WTC11 (cell line): Measurements from ENCODE around the gene FGB.

Experiments
- CREB1 ChIP-seq: sonication (generic); formaldehyde crosslinking; IDR thresholded peaks from 2 replicates; pipeline ENCODE4 v1.8.0; 2023; ENCODE audit warnings: mild to moderate bottlenecking, missing genetic modification reagents
- CREM ChIP-seq: sonication (generic); formaldehyde crosslinking; IDR thresholded peaks from 2 replicates; pipeline ENCODE4 v1.8.1; 2022; ENCODE audit warnings: mild to moderate bottlenecking, missing genetic modification reagents, moderate library complexity
- CTCF ChIP-seq: fragments of 200-600 bp; IDR thresholded peaks from 2 replicates; pipeline ENCODE4 v1.8.0; 2022; ENCODE audit warnings: antibody characterized with exemption
- E2F1 ChIP-seq: sonication (generic); formaldehyde crosslinking; IDR thresholded peaks from 2 replicates; pipeline ENCODE4 v1.8.0; 2022; ENCODE audit warnings: mild to moderate bottlenecking, missing genetic modification reagents
- FOXP4 ChIP-seq: sonication (generic); formaldehyde crosslinking; IDR thresholded peaks from 2 replicates; pipeline ENCODE4 v1.8.0; 2022; ENCODE audit warnings: mild to moderate bottlenecking, missing genetic modification reagents
- JUN ChIP-seq: sonication (generic); formaldehyde crosslinking; IDR thresholded peaks from 2 replicates; pipeline ENCODE4 v1.8.0; 2023; ENCODE audit warnings: mild to moderate bottlenecking, missing genetic modification reagents
- MAX ChIP-seq: sonication (generic); formaldehyde crosslinking; IDR thresholded peaks from 2 replicates; pipeline ENCODE4 v1.8.0; 2022; ENCODE audit warnings: mild to moderate bottlenecking, missing genetic modification reagents
- NFE2L1 ChIP-seq: sonication (generic); formaldehyde crosslinking; IDR thresholded peaks from 2 replicates; pipeline ENCODE4 v1.8.1; 2023; ENCODE audit warnings: missing genetic modification reagents
- PREB ChIP-seq: sonication (generic); formaldehyde crosslinking; IDR thresholded peaks from 2 replicates; pipeline ENCODE4 v1.8.1; 2022; ENCODE audit warnings: mild to moderate bottlenecking, missing genetic modification reagents, moderate library complexity, borderline replicate concordance
- SP1 ChIP-seq: sonication (generic); formaldehyde crosslinking; conservative IDR thresholded peaks from 2 replicates; pipeline ENCODE4 v1.8.1; 2022; ENCODE audit warnings: missing genetic modification reagents
- USF1 ChIP-seq: sonication (generic); formaldehyde crosslinking; IDR thresholded peaks from 2 replicates; pipeline ENCODE4 v1.8.0; 2022; ENCODE audit warnings: mild to moderate bottlenecking, missing genetic modification reagents
- USF2 ChIP-seq: sonication (generic); formaldehyde crosslinking; IDR thresholded peaks from 2 replicates; pipeline ENCODE4 v1.8.1; 2023; ENCODE audit warnings: mild to moderate bottlenecking, missing genetic modification reagents, moderate library complexity
- ZBTB21 ChIP-seq: sonication (generic); formaldehyde crosslinking; IDR thresholded peaks from 2 replicates; pipeline ENCODE4 v1.8.1; 2023; ENCODE audit warnings: mild to moderate bottlenecking, missing genetic modification reagents, borderline replicate concordance
- ZNF281 ChIP-seq: sonication (generic); formaldehyde crosslinking; IDR thresholded peaks from 2 replicates; pipeline ENCODE4 v1.8.0; 2023; ENCODE audit warnings: mild to moderate bottlenecking, missing genetic modification reagents

- TF ChIP-seq ZBTB21 (CRISPR knock-in tag) (no peak), SP1 (CRISPR knock-in tag) (no peak), CTCF (no peak), USF2 (no peak), NFE2L1 (CRISPR knock-in tag) (no peak), MAX (CRISPR knock-in tag) (no peak), JUN (CRISPR knock-in tag) (no peak), E2F1 (CRISPR knock-in tag) (no peak), CREB1 (CRISPR knock-in tag) (no peak), CREM (no peak), PREB (CRISPR knock-in tag) (no peak), USF1 (CRISPR knock-in tag) (no peak), ZNF281 (CRISPR knock-in tag) (no peak), FOXP4 (no peak)
Measured at GRCh38 chr4:154528869-154529268, 33.9 kb upstream of the FGB start.
